Endothelial cell of umbilical vein (primary cell): ENCODE data around the gene ZNF777. TPM values are rescaled to one million over a fixed set of nuclear protein-coding genes. Genes with fewer than 3 reads are reported as not detected.

ENCODE experiments used
- Bru-seq: library from RNA; stranded (reverse); fragments of 400-500 nt; gene quantifications from one replicate; lab custom pipeline; 2021; lab: Mats Ljungman, UMichigan
- BruChase-seq, 2 experiments: library from RNA; stranded (reverse); fragments of 400-500 nt; gene quantifications; one replicate each; lab custom pipeline; 2021; lab: Mats Ljungman, UMichigan
- BruUV-seq: library from RNA; stranded (reverse); fragments of 400-500 nt; replicated peaks from 2 replicates; lab custom pipeline; 2021; lab: Mats Ljungman, UMichigan
- CTCF ChIA-PET: fragments of 300-600, 350-600 bp; sonication (Branson Sonifier 250); formaldehyde crosslinking; loops from one replicate; lab custom pipeline; 2021; ENCODE audit warnings: antibody characterized with exemption, inconsistent platforms; lab: Charles Lee
- POLR2A ChIA-PET: fragments of 300-600, 350-600 bp; sonication (Branson Sonifier 250); formaldehyde crosslinking; loops from one replicate; lab custom pipeline; 2021; ENCODE audit warnings: antibody characterized with exemption, inconsistent platforms; lab: Charles Lee
- DNase-seq: peaks from one replicate; pipeline ENCODE4 v3.0.0-alpha.2; 2011; ENCODE audit warnings: low read depth, low spot score
- FAIRE-seq: peaks from 2 replicates; lab custom pipeline; 2011; peaks lifted over from hg19 to GRCh38; lab: Jason Lieb, UNC
- H2AFZ ChIP-seq: 2 replicates; pipeline ENCODE4 v1.6.0; 2012; ENCODE audit warnings: low read depth, low read length, control low read depth, inconsistent platforms
- H3K27ac ChIP-seq: 2 replicates; pipeline ENCODE4 v1.5.1; 2011; ENCODE audit warnings: low read depth, mild to moderate bottlenecking, control low read depth, low read length, moderate library complexity; ENCODE audit not compliant: insufficient read depth
- H3K27me3 ChIP-seq, 2 experiments: 2 replicates each; pipeline versions ENCODE4 v1.6.0 to v1.6.1; 2011; ENCODE audit warnings: low read length in 2 of 2, mixed read lengths in 1 of 2; ENCODE audit not compliant: control insufficient read depth in 2 of 2, insufficient read depth in 2 of 2
- H3K36me3 ChIP-seq, 2 experiments: 2 replicates in 1 of 2; 3 replicates in 1 of 2; pipeline ENCODE4 v1.5.1; 2011; ENCODE audit warnings: low read length in 2 of 2, mild to moderate bottlenecking in 1 of 2, moderate library complexity in 1 of 2; ENCODE audit not compliant: control insufficient read depth in 2 of 2, insufficient read depth in 2 of 2; ENCODE audit errors: extremely low read depth in 1 of 2
- H3K4me1 ChIP-seq: 3 replicates; pipeline ENCODE4 v1.5.1; 2011; ENCODE audit warnings: mild to moderate bottlenecking, low read length; ENCODE audit not compliant: control insufficient read depth, insufficient read depth; ENCODE audit errors: extremely low read depth
- H3K4me2 ChIP-seq: 2 replicates; pipeline ENCODE4 v1.6.1; 2011; ENCODE audit warnings: low read length, control low read depth, mixed read lengths; ENCODE audit not compliant: insufficient read depth
- H3K4me3 ChIP-seq, 3 experiments: fragments of 200-600 bp in 1 of 3; sonication (generic), shearing (Covaris generic) in 1 of 3; replicated peaks in 1 of 3; 2 replicates each; pipeline ENCODE4 v1.5.1; 2011 to 2016; ENCODE audit warnings: control low read depth in 3 of 3, low read length in 3 of 3, mild to moderate bottlenecking in 2 of 3, inconsistent platforms in 1 of 3, low read depth in 1 of 3, moderate library complexity in 1 of 3; ENCODE audit not compliant: insufficient read depth in 1 of 3
- H3K79me2 ChIP-seq: 2 replicates; pipeline ENCODE4 v1.6.0; 2012; ENCODE audit warnings: low read length, inconsistent platforms; ENCODE audit not compliant: control insufficient read depth, insufficient read depth
- H3K9ac ChIP-seq: replicated peaks from 2 replicates; pipeline ENCODE3; 2011; ENCODE audit warnings: low read length, control low read depth; ENCODE audit not compliant: insufficient read depth; ENCODE audit errors: extremely low read depth
- H3K9me1 ChIP-seq: replicated peaks from 3 replicates; pipeline ENCODE4 v1.6.0; 2011; ENCODE audit warnings: mild to moderate bottlenecking, low read length; ENCODE audit not compliant: control insufficient read depth, insufficient read depth; ENCODE audit errors: extremely low read depth
- H3K9me3 ChIP-seq: replicated peaks from 2 replicates; pipeline ENCODE4 v1.5.1; 2012; ENCODE audit warnings: low read length, inconsistent platforms; ENCODE audit not compliant: control insufficient read depth, insufficient read depth
- H4K20me1 ChIP-seq: replicated peaks from 2 replicates; pipeline ENCODE3; 2011; ENCODE audit warnings: mild to moderate bottlenecking, low read length; ENCODE audit not compliant: control insufficient read depth, insufficient read depth; ENCODE audit errors: extremely low read depth
- CTCF ChIP-seq, 2 donors: IDR thresholded peaks; 1 replicate in 1 of 2; 2 replicates in 1 of 2; pipeline ENCODE4 v1.5.1; 2011; ENCODE audit warnings: low read length in 2 of 2, mild to moderate bottlenecking in 2 of 2, moderate library complexity in 2 of 2, control low read depth in 1 of 2, inconsistent platforms in 1 of 2, low read depth in 1 of 2; ENCODE audit not compliant: insufficient read depth in 1 of 2; ENCODE audit errors: extremely low read depth in 1 of 2
- EZH2 ChIP-seq: IDR thresholded peaks from 2 replicates; pipeline ENCODE4 v1.6.1; 2012; ENCODE audit warnings: borderline replicate concordance, low read depth, mild to moderate bottlenecking, moderate library complexity, low read length, inconsistent platforms; ENCODE audit not compliant: severe bottlenecking
- FOS ChIP-seq: IDR thresholded peaks from 2 replicates; pipeline ENCODE4 v1.6.1; 2011; ENCODE audit warnings: mild to moderate bottlenecking, low read length, moderate library complexity, borderline replicate concordance; ENCODE audit not compliant: insufficient read depth
- GATA2 ChIP-seq: IDR thresholded peaks from 2 replicates; pipeline ENCODE4 v1.7.0; 2011; ENCODE audit warnings: low read depth, mild to moderate bottlenecking, moderate library complexity, mixed read lengths, low read length; ENCODE audit not compliant: insufficient read length, insufficient read depth
- JUN ChIP-seq: IDR thresholded peaks from 2 replicates; pipeline ENCODE4 v1.6.1; 2011; ENCODE audit warnings: borderline replicate concordance, low read depth; ENCODE audit not compliant: insufficient read length, insufficient read depth
- MAX ChIP-seq: IDR thresholded peaks from 2 replicates; pipeline ENCODE4 v1.6.1; 2011; ENCODE audit not compliant: insufficient read depth, insufficient read length
- MYC ChIP-seq: IDR thresholded peaks from one replicate; pipeline ENCODE4 v1.6.1; 2011; ENCODE audit warnings: mild to moderate bottlenecking, low read depth, low read length
- POLR2A ChIP-seq: IDR thresholded peaks from 2 replicates; pipeline ENCODE4 v1.6.1; 2012; ENCODE audit warnings: low read depth, mild to moderate bottlenecking, control low read depth, low read length
- POLR2AphosphoS5 ChIP-seq: IDR thresholded peaks from 2 replicates; pipeline ENCODE4 v1.6.1; 2012; ENCODE audit warnings: low read depth, mild to moderate bottlenecking, control low read depth, low read length, moderate library complexity; ENCODE audit not compliant: insufficient read depth
- dilution Hi-C: fragments of 300-500 bp; cut with MboI; formaldehyde crosslinking; loops from one replicate; pipeline ENCODE4 v1.15.0; 2019; ENCODE audit warnings: low sequenced_read_pairs; ENCODE audit not compliant: extremely low pct_ligation_motif_present
- intact Hi-C: fragments of 100-400 bp; cut with micrococcal nuclease; formaldehyde crosslinking; loops from one replicate; pipeline ENCODE4 v1.10.0; 2022
- long read RNA-seq: library from polyadenylated mRNA; stranded (forward); transcript quantifications from one replicate; pipeline ENCODE4 v2.0.0, GENCODE V29; 2021
- polyA minus RNA-seq, 3 experiments: library from RNA; depleted of rRNA, polyadenylated mRNA; stranded (reverse); fragments of >200 nt; gene quantifications; 1 replicate in 1 of 3; 2 replicates in 2 of 3; pipeline ENCODE4 v1.2.3, GENCODE V29; 2011
- polyA plus RNA-seq, 4 experiments: library from polyadenylated mRNA; depleted of rRNA in 3 of 4; stranded (reverse) in 3 of 4; unstranded in 1 of 4; fragments of >200 nt; gene quantifications; 2 replicates each; pipeline versions ENCODE4 v1.2.1 to v1.2.3, GENCODE V29; 2011 to 2012; ENCODE audit warnings: missing spikeins in 1 of 4
- total RNA-seq: library from RNA; stranded (reverse); gene quantifications from 2 replicates; pipeline ENCODE4 v1.2.3, GENCODE V29; 2021

ZNF777 gene
- total RNA-seq (11.1 and 12.2 TPM in 2 replicates), polyA plus RNA-seq (7.4 and 8.4 TPM in 2 replicates), polyA minus RNA-seq (5.2 and 5.8 TPM in 2 replicates), Bru-seq, nascent RNA (percentile 61 among the genes with signal in this experiment), BruChase-seq, experiment 1, labeled RNA remaining after a 6-hour chase (percentile 59 among the genes with signal in this experiment), BruChase-seq, experiment 2, labeled RNA remaining after a 2-hour chase (percentile 57 among the genes with signal in this experiment)
- polyA plus RNA-seq (2011; cell fraction: cytosol; rRNA removed): 5.0 and 5.4 TPM in 2 replicates
- 3.8 and 4.0 TPM in 2 replicates for polyA plus RNA-seq (2011; cell fraction: nucleus; rRNA removed)
- polyA plus RNA-seq (2012): 5.8 and 7.6 TPM in 2 replicates
- 8.1 TPM for polyA minus RNA-seq (2011; cell fraction: cytosol; rRNA and poly(A)+ RNA removed)
- 2.5 and 3.0 TPM in 2 replicates for polyA minus RNA-seq (2011; cell fraction: nucleus; rRNA and poly(A)+ RNA removed)
- long read RNA-seq, transcript ZNF777-201 (6 exons, 3,233 nt): major isoform, 8 of 56 reads
- long read RNA-seq, partial matches to known transcripts: 3 of 56 reads
- long read RNA-seq, other reads (novel, unspliced or antisense): 45 of 56 reads

DNA sequence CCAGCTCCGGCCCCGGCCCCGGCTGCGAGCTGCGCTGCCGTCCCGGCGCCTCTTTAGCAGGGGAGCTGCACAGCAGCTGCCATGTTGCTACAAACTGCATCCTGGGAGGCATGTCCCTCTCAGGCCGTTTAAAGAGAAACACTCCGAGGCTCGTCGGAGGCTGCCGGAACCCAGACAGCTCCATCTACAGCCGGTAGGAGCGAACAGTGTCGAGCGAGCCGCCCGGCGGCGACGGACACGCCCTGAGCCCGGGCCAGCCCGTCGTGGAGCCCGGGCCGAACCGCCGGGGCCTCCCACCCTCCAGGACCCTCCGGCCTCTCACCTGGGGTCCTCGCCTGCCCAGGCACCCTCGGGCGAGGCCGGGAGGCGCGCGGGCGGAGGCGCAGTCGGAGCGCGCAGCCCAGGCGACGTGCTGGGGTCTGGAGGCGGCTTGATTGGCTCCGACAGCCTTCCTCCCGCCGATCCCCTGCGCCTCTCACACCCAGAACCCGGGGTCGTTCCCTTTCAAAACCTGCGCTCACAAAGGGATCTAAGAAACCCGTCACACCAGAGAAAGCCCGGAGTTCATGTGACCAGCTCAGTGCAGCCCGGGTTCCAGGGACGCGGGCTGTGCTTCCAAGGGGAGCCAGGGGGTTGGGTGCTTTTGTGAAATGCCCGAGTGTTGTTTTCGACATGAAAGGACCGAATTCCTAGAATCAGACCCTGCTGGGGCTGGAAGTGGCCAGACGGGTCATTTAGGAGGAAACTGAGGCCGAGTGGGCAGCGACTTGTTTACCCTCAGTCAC lies at the start of gene ZNF777:
Gene ZNF777 (minus strand): TSS at position 570 of the 785 bp plus-strand sequence. CDS start 5,040 bp downstream, outside the sequence.
- peaks cover 9% of the 10 kb centered on the region for H3K4me1 ChIP-seq
- peak within 1 kb of the TSS; percentile 87 for H3K4me2 ChIP-seq
- FAIRE-seq (peak; percentile 91), DNase-seq (peak; percentile 80)
- intact Hi-C loops: loop anchor here (1.0 to 5.0 kb wide), 6 partner anchors 36 to 333 kb away; partner anchors contain the start of genes ZNF212, ZNF425 and ZNF783
- ChIA-PET CTCF (interaction anchor here (0.9 to 3.7 kb wide), 11 partner anchors 14 to 334 kb away, joined by 3 to 26 read pairs (median 5); partner anchors contain the start of genes ZNF282, ZNF425 and ZNF783), POLR2A (no interaction called here)
- no peak for TF ChIP-seq GATA2
- no peak for TF ChIP-seq JUN
- peak; percentile 77 for TF ChIP-seq POLR2A
- no peak for TF ChIP-seq EZH2
- TF ChIP-seq POLR2AphosphoS5: peak; percentile 72
- no peak for TF ChIP-seq MYC
- no peak for TF ChIP-seq FOS
- TF ChIP-seq CTCF (IDR thresholded peaks at IDR 0.05; ENCODE audit: extremely low read depth in 1 of 2, insufficient read depth in 1 of 2, low read depth in 1 of 2, low read length in 2 of 2): peak; percentile 40 to 50
- peak; percentile 6 for TF ChIP-seq MAX
- H2AFZ ChIP-seq: peak within 1 kb of the TSS; percentile 78
- no TSS peak for BruUV-seq
- H3K36me3 ChIP-seq: peaks cover 0 to 3% of the 10 kb centered on the region in 2 experiments
- no peaks in the 10 kb centered on the region for H4K20me1 ChIP-seq
- no peaks in the 10 kb centered on the region for H3K9me1 ChIP-seq
- H3K9ac ChIP-seq: peak within 1 kb of the TSS; percentile 70
- H3K4me3 ChIP-seq: peak within 1 kb of the TSS; percentile 26 to 82 (median 60)
- H3K27me3 ChIP-seq: no peaks in the 10 kb centered on the region
- no peaks in the 10 kb centered on the region for H3K9me3 ChIP-seq
- H3K27ac ChIP-seq: peak within 1 kb of the TSS; percentile 8
- peaks cover 14% of the 10 kb centered on the region for H3K79me2 ChIP-seq
- dilution Hi-C loops: no loop called here
